IPS-NIHi11 (cell line): ENCODE measurements around the gene HEXIM1.

Experiments
- DNase-seq: peaks from one replicate; pipeline ENCODE4 v3.0.0; 2012; ENCODE audit warnings: mixed read lengths, low spot score

Gene HEXIM1

GRCh38 chr17:45148183-45149036 is at the start of gene HEXIM1:
Gene HEXIM1, plus strand, starts transcription at chr17:45148475. Its CDS starts 716 bp downstream, at chr17:45149191.
- DNase-seq: peak; percentile 93

GRCh38 chr17:45098869-45099616 is 49.2 kb upstream of the HEXIM1 start:
- DNase-seq: peak; percentile 97

GRCh38 chr17:45101546-45101882 is 46.8 kb upstream of the HEXIM1 start:
- DNase-seq: no peak

GRCh38 chr17:45101883-45102811 is 46.1 kb upstream of the HEXIM1 start:
- DNase-seq: no peak

GRCh38 chr17:45102856-45103255 is 45.4 kb upstream of the HEXIM1 start:
- DNase-seq: no peak

GRCh38 chr17:45103269-45103795 is 44.9 kb upstream of the HEXIM1 start:
- no peak for DNase-seq

- no peak for DNase-seq
Measured at GRCh38 chr17:45104029-45104428, 44.2 kb upstream of the HEXIM1 start.

- DNase-seq: no peak
Measured at GRCh38 chr17:45104497-45104896, 43.8 kb upstream of the HEXIM1 start.

- DNase-seq: no peak
Measured at GRCh38 chr17:45104907-45105624, 43.2 kb upstream of the HEXIM1 start.

GRCh38 chr17:45106096-45106495 is 42.2 kb upstream of the HEXIM1 start:
- no peak for DNase-seq

- DNase-seq: no peak
Measured at GRCh38 chr17:45106582-45106981, 41.7 kb upstream of the HEXIM1 start.

- no peak for DNase-seq
Measured at GRCh38 chr17:45107293-45108010, 40.8 kb upstream of the HEXIM1 start.

- DNase-seq: no peak
Measured at GRCh38 chr17:45108051-45108450, 40.2 kb upstream of the HEXIM1 start.

GRCh38 chr17:45108595-45109521 is 39.4 kb upstream of the HEXIM1 start:
- DNase-seq: no peak

- DNase-seq: no peak
Measured at GRCh38 chr17:45110676-45111611, 37.3 kb upstream of the HEXIM1 start.

GRCh38 chr17:45111850-45112249 is 36.4 kb upstream of the HEXIM1 start:
- no peak for DNase-seq

- no peak for DNase-seq
Measured at GRCh38 chr17:45112559-45113423, 35.5 kb upstream of the HEXIM1 start.

GRCh38 chr17:45113424-45113754 is 34.9 kb upstream of the HEXIM1 start:
- DNase-seq: no peak
